ENCODE data around the gene NEURL2.

DNA sequence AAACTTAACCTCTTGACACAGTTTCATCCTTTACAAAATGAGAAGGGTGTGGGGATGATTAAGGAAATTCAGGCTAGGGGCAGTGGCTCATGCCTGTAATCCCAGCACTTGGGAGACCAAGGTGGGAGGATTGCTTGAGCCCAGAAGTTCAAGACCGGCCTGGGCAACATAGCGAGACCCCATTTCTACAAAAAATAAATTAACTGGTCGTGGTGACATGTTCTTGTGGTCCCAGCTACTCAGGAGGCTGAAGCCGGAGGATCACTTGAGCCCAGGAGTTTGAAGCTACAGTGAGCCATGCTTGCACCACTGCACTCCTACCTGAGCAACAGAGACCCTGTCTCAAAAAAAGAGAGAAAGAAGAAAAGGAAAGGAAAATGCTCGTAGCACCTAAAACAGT lies 24.6 kb downstream of the NEURL2 start:
- TF ChIP-seq, protein P1, sequence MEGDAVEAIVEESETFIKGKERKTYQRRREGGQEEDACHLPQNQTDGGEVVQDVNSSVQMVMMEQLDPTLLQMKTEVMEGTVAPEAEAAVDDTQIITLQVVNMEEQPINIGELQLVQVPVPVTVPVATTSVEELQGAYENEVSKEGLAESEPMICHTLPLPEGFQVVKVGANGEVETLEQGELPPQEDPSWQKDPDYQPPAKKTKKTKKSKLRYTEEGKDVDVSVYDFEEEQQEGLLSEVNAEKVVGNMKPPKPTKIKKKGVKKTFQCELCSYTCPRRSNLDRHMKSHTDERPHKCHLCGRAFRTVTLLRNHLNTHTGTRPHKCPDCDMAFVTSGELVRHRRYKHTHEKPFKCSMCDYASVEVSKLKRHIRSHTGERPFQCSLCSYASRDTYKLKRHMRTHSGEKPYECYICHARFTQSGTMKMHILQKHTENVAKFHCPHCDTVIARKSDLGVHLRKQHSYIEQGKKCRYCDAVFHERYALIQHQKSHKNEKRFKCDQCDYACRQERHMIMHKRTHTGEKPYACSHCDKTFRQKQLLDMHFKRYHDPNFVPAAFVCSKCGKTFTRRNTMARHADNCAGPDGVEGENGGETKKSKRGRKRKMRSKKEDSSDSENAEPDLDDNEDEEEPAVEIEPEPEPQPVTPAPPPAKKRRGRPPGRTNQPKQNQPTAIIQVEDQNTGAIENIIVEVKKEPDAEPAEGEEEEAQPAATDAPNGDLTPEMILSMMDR (IDR thresholded peaks at IDR 0.05; ENCODE audit: low read length), result no peak
- no peak for TF ChIP-seq EZH2 (optimal IDR thresholded peaks at IDR 0.05; ENCODE audit: low read depth, low read length)
- no peak for TF ChIP-seq EZH2phosphoT487 (IDR thresholded peaks at IDR 0.05; ENCODE audit: low read length)
